Body of pancreas (tissue), 4 donors: Measurements from ENCODE around the gene EIF5A2.

ENCODE experiments used
- CTCF ChIP-seq, 7 experiments: fragments of 450-650 bp in 4 of 7; fragments of 200-600 bp in 3 of 7; sonication (generic) in 3 of 7; IDR thresholded peaks; one replicate each; pipeline ENCODE4 v1.5.1; 2016 to 2019; ENCODE audit warnings: antibody characterized with exemption in 7 of 7
- POLR2A ChIP-seq, 3 donors: fragments of 450-650 bp; IDR thresholded peaks; one replicate each; pipeline ENCODE4 v1.6.1; 2016; ENCODE audit warnings: antibody characterized with exemption in 3 of 3, mild to moderate bottlenecking in 2 of 3

DNA sequence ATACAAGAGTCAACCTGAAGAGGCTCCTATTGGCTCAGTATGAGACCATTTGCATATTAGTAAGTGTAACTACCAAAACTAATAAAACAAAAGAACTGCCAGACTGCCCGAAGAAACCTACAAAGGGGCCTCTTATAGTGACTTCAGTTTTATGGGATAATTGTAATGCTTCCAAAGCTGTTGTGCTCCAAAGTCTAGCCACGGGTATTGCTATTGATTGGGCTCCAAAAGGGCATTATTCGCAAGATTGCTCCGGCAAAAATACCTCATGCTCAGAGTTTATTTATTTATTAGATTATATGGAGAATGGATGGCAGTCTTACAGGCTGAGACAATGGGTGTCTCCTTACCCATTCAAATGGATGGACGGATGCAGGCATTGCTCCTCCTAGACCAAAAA is 49.8 kb downstream of the EIF5A2 start:
- TF ChIP-seq CTCF (IDR thresholded peaks at IDR 0.05) = no peak
- no peak for TF ChIP-seq POLR2A (IDR thresholded peaks at IDR 0.05)
